Activated T-helper 9 cell treated with anti-CD3 and anti-CD28 coated beads, Interleukin-2, amount 50 U/mL, for 16 hours (primary cell): ENCODE data around the gene EEIG1.

Experiments used
- DNase-seq: peaks from one replicate; pipeline ENCODE4 v3.0.0-alpha.2; 2020; ENCODE audit warnings: low read depth

EEIG1 gene

DNA sequence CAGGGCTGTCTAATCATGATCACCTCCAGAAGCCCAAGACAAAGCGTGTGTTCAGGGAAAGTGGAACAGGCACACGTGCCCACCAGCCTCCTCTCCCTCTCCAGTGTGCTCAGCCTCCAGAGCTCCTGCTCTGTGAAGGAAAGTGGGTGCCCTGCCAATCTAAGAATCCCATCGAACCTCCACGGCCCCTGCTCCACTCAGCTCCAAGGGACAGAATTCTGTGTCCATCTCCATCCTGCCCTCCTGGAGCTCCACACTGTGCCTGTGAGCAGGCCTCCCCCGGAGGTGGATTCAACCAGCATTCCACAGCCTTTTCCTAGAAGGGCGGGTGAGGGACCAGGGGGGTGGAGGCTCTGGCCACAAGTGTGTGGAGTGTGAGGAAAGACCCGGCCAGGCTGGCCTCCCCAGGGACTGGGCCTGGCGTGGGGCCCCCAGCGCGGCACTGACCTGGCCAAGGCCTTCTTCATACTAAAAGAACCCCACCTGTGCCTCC, 6.0 kb downstream of the EEIG1 start:
- no peak for DNase-seq

DNA sequence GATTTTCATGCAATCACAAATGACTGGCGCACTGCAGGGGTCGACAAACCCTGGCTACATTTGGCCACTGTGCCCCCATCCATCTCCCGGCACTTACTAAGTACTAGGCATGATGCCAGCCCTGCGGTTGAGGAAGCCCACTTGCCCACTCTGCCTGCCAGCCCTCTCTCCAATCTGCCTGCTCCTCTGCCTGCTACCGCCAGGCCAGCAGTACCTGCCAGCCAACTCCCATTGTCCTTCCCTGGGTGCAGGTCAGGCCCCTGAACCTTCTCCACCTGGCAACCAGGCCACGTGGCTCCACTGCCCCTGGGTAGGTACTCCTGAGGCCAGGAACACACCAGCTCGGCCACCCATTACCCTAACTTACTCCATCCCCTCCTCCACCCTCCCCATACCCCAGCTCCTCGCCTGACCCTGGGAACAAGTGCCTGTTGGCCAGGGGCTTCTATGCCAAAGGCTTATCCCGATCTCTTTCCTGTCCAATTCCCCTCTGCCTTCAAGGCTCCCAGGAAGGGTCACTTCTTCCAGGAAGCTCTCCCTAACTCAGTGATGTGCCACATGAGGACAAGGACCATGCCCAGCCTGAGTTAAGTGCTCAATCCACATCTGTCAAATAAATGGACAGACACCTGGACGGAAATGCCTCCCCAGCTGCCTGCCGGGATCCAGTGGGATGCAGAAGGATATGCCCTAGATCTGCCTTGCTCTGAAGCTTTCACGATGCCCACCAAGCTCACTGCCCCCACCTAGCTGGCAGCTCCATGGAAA, 6.6 kb downstream of the EEIG1 start:
- DNase-seq: no peak

DNA sequence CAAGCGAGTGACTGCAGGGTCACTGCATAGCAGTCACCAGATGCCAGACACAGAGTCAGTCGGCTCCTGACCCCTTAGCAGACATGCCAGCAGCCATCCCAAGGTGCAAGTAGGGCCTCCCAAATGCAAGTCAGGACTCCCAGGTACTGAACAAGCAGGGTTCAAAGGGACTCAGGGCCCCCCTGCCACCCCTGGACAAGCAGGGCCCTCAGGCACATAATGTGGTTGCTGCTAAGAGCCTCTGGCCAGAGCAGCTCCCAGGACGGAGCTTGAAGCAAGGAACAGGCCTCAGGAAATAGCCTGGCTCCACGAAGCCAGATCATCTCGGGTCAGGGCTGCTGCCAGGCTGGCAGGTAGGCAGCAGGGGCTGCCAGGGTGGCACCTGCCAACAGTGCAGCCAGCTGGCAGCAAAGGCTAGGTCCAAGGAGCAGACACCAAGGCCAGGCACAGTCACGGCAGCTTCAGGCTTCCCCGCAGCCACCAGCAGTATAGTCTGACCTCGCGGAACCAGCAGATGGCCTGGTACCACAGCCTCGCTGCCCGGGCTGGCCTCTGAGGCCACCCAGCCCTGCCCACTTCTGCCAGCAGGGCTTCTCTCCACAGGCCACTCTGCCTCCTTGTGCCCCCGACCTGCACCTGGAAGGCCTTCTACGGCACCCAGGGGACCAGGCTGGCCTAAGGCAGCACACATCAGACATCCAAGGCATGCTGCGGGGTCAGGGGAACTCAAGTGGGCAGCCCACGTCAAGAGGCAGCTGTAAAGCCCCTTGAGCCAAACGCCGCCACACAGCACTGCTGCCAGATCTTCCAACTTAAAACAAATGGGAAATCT, 7.4 kb downstream of the EEIG1 start:
- no peak for DNase-seq

DNA sequence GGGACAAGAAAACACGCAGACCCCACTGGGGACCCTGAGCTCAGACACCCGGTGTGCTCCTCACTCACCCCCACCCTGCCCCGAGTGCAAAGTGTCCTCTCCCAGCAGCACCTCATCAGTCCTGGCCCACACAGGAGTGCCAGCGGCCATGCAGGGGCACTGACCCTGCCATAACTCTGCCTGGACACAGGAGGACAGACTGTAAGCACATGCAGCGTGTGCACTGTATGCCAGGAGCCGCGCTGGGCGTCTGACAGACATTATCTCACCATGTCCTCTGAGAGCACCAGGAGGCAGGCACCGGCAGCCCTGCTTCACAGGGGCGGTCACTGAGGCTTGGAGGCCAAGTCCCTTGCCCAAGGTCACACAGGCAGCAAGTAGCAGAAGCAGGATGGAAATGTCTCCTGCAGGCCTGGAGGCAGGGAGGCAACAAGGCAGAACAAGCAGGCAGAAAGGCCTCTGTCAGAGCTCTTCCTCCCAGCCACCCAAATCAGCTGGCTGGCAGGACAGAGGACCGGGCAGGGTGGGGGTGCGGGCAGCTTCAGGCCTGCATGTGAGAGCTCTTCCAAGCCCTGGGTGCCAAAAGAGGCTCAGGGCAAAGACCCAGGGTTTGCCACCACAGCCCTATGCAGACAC, 8.4 kb downstream of the EEIG1 start:
- no peak for DNase-seq

DNA sequence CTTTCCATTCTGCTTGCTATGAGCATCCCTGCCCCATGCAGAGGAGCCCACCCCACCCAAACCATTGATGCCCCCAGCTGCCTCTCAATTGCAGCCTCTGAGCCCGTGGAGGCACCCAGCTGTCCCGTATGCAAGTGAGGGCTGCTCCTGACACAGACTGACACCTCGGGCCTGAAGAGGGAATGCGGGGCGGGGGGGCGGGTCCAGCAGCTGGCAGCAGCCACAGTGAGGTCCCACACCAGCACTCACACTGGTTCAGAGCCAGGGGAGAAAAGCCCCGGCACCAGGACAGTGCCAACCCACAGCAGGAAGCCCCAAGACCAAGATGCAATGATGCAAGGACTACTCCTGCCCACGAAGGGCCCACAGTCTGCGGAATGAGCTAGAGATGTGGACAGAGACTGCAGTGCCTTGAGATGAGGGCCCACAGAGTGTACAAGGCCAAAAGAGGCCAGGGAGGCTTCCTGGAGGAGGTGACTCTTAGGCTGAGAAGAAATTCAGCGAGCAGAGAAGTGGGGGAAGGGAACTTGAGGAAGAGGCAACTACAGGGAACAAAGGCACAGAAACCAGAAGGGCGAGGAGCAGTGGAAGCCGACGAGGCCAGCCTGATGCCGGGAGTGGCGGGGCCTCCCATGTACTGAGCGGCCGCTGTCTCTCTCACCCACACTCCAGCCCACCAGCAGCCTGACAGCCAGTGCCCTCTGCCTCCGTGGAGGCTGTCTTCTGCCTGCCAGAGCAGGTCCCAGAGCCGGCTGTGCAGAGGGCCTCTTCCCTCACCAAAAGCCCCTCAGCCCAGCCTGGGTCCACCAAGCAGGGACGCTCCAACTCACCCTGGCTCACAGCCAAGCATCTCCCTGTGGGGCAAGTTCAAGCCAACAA, 9.2 kb downstream of the EEIG1 start:
- no peak for DNase-seq

DNA sequence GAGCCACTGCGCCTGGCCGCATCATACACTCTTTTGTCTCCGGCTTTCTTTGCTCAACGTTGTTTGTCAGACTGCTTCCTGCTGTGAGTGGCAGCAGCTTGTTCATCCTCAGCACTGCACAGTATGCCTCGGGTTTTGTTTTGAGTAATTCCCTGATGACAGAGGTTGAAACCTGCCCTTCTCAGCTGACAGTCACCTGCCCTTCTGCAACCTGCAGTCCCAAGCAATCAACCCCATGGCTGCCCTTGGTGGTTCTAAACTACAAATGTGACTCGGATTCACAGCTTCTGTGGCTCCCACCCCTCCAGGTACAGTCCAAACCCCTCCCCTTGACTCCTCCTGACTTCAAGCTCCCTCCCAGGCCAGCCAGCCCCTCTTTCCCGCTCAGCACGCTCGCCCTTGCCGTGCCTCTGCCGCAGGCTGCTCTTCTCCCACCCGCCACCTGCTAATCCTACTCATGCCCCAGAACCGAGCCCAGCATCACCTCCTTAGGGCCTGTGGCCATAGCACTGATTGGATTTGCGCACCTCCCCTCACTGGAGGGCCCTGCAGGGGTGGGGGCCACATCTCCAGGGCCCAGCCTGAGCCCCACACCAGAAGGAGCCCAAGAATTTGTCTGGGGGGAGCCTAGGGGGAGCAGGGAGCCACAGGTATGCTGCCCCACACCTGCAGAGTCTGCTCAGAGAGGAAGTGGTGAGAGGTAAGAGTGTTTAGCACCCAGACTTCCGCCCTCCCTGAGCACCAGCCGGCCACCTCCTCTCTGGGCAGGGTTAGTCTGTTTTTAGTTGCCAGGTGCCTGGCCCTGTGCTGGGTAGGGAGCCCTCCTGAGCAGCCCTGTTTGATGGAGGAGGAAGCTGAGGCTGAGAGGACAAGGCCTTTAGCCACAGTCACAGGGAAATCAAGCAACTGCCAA, 10.1 kb downstream of the EEIG1 start:
- peak; percentile 55 for DNase-seq

DNA sequence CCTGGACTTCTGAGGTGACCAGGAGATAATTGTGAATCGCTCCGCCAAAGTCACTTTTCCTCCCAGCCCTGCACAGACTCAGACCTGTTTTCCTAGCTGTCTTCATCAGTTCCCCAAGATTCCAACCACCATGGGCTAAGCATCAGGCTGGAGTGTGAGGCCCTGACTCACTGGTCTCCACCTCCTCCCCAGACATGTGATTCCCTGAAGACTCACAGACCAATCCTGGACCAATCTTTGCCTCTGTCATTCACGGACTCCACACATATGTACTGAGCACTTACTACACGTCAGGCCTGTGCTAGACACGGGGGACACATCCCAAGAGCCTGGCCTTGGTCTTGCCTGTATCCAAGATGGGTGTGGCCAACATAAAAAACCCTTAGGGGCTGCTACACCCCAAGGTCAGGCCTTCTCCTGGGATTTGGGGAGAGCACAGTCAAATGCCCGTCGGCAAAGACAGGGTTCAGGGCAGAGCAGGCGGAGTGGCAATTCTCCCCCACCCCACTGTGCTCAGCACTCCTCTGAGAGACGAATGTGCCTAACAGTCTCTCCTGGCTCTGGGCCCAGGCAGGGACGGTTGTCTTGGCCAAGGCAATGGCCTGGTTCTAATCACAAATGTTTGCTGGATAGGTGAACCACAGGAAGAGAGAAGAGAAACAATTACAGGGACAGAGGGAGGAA, 11.9 kb downstream of the EEIG1 start:
- no peak for DNase-seq

DNA sequence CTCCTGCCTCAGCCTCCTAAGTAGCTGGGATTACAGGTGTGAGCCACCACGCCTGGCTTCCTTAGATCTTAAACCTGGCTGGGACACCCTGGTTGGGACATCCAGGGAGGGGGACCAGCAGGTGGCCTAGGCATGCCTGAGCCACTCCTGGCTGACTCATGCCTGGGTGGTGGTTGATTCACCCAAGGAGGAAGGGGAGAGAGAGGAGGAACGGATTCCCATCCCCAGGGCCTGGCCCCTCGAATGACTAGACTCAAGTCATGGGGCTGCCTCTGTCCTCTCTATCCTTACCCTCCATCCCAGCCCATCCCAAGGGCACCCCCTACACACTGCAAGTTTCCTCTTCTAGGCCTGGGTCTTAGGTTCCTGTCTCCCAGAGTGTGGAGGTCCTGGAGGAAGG, 12.7 kb downstream of the EEIG1 start:
- DNase-seq: no peak

DNA sequence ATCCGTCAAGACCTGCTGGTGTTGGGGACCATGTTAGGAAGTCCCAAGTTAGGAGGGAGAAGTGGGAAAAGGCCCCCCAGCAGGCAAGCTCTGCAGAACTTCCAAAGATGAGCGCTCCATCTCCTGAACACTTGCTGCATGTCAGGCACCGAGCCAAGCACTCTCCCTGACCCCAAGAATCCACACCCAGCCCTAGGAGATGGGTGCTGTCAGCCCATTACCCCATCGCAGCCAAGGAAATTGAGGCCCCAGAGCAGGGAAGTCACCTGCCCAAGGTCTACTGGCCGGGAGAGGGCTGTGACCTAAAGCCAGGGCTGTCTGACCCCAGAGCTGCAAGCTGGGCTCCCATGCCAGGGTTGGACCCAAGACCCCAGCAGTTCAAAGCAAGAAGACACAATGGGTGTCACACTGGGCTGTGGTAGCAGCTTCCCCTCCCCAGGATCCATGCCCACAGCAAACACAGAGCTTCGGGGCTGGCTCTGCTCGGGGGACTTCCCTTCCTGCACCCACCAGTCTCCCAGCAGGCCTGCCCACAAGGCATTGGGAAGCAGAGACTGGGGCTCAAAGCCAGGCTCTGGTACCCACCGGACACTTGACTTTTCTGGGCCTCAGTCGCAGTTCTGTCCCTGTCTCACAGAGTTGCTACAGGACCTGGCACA, 13.5 kb downstream of the EEIG1 start:
- no peak for DNase-seq

DNA sequence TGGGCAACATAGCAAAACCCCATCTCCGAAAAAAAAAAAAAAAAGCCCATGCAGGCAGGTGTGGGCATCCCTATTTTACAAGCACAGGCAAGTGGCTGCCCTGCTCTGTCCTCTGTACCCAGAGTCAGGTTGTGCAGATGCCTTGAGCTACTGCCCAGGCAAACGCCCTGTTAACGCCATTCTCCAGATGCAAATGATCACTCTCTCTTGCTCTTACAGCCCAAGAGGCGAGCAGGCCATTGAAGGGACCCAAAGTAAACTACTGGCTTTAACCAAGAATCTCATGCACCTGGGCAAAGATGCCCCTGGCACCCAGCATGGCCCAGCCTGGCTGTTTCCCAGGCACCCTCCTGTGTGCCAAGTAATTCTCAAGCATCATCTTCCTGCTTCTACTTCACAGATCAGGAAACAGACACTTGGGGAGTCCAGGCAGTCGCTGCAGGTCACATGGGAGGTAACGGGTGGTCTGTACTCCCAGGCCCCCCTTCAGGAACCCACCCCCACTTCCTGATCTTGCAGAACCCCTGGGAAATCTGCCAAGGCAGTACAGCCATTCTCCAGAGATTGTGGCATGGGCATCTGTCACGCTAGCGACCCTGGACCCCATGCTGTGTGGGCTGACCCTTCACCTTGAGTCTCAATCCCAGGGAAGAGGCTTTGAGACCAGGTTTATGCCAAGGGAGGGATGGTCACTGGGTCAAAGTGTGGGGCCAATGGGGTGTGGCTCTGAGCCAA, 14.2 kb downstream of the EEIG1 start:
- DNase-seq: no peak

DNA sequence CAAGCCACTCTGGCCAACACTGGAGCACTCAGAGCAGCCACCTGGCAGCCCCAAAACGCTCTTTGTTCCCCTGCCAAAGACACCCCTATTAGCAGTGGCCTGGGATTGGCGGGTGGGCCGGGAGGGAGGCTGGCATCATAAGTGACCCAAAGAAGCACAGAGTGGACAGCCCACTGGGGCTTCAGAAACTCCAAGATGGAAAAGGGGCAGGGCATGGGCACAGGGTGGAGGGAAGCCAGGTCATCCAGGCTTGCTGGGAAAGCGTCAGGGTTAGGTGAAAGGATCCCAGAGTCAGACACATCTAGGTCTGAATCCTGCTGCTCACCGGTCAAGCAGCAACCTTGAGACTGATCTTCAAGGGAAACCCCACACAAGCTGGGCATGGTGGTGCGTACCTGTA, 14.8 kb downstream of the EEIG1 start:
- DNase-seq: no peak

DNA sequence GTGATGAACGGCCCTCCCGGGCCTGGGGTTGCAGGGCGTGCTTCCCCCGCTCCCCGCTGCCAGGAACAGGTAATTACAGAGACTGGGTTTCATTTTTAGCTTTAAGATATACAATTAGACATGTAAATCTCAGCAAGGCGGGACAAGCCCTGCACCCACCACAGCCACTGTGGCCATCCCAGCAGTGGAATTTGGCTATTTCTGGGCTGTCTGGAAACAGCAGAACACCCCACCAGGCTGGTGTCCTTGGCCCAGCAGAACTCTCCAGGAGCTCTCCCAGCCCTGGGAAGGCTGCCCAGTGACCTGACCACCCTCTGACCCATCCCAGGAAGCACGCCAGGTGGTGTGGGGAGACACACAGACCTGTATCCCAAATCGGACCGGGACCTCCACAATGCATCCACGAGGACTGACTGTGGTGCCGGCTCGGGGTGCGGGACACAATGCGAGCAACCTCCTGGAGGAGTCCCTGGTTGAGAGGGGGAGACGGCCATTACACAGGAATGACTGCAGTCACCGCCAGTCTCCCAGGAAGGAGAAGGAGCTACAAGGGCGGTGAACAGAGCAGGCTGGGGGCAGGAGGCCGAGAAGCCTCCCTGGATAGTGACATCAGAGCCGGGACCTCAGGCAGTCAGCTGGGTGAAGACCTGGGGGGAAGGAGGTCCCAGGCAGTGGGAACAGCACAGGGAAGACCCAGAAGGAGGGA, 17.3 kb downstream of the EEIG1 start:
- no peak for DNase-seq

DNA sequence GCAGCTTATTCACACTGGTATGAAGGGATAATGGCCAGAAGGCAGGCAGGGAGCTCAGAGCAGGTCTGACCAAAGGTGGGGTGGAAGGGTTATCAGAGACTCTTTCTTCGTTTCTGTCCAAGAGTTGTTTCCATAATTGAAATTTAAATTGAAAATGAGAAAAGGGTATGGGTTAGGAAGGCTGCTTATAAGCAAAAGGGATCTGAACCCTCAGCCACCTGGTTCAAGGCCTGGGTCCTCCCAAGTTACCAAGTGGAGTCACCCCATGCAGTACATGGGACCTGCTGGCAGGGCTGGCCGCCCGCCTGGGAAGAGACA, 17.8 kb downstream of the EEIG1 start:
- no peak for DNase-seq

DNA sequence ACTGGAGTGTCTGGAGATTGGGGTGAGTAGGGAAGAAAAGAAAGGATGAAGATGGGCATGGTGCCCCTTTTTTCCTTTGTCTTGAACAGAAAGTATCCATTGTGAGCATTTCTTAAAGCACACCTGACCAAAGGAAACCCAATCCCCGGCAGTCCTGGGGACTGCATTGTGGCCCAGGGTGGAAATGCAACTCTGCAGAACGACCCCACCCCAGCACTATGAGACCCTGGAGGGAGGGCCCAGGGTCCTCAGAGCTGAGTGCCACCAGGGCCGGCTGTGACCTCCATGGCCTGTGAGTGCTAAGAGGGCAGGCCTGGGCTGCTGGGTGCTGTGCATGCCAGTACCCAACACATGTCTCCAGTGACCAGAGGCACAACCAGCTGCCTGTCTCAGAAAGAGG, 18.5 kb downstream of the EEIG1 start:
- no peak for DNase-seq

DNA sequence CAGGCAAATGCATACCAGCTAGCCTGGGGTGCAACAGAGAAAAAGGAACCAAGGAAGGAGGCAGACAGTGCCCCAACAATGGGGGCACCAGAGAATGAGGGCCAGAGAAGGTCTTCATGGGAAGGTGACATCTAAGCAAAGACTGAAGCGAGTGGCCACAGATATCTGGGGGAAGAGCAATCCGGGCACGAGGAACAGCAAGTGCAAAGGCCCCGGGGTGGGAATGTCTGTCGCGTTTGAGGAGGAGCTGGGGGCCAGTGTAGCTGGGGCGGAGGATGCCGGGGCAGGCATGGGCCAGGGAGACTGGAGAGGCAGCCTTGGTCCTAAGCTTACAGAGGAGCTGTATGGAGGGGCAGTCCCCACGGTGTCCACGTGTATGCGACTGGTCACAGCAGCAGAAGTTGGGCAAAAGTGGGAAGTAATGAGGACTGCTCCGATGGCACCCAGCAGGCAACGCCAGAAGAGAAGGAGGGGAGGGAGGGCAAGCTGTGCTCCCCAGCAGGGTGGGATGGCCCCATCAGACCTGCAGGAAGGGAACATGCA, 19.1 kb downstream of the EEIG1 start:
- no peak for DNase-seq

DNA sequence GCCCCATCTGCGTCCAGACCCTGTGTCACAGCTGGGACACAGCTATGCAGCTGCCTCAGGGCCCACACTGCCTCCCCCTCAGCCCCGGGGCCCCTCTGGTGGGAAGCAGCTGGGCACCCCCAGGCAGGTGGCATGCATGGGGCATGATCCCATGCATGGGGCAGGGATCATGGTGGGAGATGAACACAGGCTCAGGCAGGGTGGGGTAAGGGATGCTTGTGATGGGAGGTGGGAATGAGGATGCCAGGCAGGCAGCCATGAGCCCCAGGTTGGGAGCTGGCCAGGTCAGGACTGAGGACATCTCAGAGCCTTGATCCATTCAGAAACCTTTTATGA, 19.7 kb downstream of the EEIG1 start:
- DNase-seq: no peak

DNA sequence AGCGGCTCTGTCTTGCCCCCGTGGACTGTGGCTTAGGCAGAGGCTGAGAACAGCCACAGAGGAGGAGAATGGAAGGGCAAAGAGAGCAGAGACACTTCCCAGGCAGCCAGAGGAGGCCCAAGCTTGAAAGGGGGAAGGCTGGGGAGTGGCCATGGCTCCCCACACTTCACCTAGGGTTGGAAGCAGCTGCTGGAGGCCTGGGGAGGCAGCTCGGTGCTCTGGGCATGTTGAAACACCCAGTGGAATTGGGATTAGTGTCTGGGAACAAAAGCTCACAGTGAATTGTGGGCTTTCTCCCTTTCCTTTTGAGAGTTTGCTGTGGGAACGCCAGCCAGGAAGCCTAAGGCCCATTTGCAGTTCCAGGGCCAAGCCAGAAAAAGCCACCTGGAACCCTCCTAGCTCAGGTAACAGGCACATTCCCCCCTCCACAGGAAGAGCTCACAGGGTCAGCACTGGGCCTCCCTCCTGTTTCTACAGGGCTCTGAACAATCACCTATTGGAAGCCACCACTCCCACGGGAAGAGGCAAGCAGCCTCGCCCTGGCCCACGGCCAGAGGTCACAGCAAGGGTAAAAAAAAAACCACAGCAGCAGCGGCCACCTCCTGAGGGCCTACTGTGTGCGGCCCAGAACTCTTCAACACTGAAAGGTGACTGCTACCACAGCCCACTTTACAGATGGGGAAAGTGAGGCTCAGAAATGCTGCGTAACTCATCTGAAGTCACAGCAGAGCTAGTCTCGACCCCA, 20.2 kb downstream of the EEIG1 start:
- DNase-seq: no peak
